T-helper 1 cell (primary cell): ENCODE results near the gene LPAR3.
"Not testable (repeated sequence)": the region's sequence is repeated elsewhere in the genome, so short reads cannot be mapped to it uniquely, and the experiment has no call there.

ENCODE experiments used
- DNase-seq, 5 donors: peaks; one replicate each; pipeline ENCODE4 v3.0.0-alpha.2; 2012 to 2020
- total RNA-seq, 4 donors: gene quantifications; one replicate each; lab custom pipeline; 2026; lab: John Stamatoyannopoulos, UW

Gene LPAR3, protein sequence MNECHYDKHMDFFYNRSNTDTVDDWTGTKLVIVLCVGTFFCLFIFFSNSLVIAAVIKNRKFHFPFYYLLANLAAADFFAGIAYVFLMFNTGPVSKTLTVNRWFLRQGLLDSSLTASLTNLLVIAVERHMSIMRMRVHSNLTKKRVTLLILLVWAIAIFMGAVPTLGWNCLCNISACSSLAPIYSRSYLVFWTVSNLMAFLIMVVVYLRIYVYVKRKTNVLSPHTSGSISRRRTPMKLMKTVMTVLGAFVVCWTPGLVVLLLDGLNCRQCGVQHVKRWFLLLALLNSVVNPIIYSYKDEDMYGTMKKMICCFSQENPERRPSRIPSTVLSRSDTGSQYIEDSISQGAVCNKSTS
- 1.2 to 3.7 (median 2.0) reads per million in 4 donors for total RNA-seq

DNA sequence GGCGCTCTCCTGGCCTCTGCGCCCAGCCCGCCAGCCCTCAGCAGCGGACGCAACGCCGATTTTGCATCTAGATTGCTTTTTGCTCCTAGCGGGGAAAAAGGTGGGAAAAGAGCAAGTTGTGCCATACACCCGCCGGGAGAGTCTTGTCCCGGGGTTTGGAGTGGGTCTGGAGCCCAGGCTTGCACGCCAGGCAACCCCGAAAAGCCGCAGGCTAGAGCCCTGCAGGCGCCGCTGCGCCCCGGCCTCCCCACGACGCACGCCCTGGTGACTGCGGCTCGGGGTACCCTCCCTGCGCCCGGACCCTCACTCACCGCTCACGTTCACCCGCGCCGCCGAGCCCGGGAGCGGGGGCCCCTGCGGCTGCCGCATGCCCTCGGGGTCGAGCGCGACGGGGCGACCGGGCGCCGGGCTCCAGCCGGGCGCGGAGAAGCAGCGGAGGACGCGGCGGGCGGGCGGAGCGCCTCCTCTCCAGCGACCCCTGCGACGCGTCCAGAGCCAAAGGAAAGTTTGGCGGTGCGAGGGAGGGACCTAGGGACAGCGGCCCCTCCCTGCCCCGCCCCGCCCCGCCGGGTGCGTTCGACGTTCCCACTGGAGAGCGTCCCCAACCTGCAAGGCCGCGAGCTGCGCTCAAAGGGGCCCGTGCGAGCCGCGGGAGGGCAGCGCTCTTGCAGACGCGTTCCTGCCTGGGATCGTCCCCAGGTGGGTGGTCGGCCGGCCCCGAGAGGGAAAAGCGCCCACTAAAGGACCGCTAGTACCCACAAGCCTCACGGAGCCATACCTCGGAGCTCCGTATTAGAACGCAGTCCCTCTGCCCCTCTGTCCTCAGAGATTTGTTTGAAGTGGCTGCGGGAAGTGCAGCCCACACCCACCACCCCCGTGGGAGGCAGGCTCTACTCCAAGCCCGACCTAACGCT is at the start of gene LPAR3:
Gene LPAR3 (minus strand): TSS at position 502 of the 914 bp plus-strand sequence. CDS start 27,086 bp downstream, outside the sequence.
- DNase-seq, result peak in 2 of 5 donors; percentile 6 to 28

DNA sequence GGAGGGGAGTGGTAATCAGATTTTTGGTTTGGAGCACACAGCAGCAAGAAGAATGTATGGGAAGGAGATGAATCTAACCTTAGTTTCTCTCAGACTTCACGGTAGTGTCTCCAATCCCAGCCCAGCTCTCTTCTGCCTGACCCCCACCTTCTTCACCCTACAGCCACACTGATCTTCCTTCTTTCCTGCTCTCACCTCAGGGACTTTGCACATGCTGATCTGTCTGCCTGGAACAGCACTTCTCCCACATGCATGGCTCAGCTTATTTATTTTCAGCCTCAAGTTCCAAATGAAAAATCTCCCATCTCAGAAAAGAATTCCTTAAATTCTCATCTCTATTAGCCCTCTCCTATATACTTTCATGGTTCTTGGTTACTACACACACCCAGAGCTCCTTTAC is 48.8 kb upstream of the LPAR3 start:
- DNase-seq, result no peak

DNA sequence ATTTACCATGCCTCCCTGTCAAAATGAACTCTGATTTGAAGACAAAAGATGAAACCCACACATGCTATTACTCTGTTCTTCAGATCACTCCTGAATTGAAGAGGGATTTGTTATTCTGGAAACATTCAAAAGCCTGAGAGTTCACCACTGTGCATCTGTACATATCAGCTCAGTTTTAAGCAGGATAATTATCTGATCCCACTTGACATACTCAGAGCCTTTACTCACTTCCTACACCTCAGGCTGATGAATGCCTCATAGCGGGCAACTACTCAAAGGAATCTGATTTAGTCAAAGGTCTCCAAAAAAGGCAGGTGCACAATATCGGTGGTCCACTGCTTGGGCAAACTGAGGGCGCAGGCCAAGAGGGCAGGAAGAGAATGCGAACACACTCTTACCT is 47.5 kb upstream of the LPAR3 start:
- no peak for DNase-seq

DNA sequence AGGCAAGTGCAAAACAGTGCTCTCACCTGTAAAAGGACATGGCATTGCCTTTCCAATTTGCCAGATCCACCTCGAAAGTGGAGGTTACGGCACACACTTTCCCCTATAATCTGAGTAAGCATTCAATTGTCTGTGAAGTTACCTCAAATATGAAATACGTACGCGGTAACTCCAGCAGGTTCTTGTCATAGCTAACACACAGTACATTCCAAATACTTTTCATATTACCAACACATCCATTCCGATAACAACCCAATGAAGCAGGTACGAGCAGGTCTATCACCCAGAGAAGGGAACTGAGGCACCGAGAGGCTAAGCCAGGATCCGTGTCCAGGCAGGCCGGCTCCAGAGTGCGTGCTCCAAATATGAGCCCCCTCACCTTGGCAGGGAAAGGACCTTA is 46.8 kb upstream of the LPAR3 start:
- DNase-seq, result no peak

DNA sequence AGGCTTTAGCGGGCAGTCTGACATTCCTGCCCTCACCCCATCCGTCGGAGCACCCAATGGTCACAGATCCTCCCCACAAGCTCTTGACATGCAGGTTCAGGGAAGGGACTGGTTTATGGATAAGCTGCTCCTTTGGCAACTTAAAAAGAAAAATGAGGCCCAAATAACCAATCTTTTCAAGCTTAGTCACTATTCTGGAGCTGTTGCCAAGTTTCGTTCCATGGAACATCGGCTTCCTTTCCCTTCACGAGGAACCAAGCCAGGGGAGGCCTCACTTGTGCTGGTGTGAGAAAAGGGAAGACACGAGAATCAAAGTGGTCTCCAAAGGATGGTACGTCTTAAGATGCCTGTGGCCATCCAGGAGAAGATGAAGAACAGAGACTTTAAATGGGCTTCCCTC is 46.1 kb upstream of the LPAR3 start:
- no peak for DNase-seq

DNA sequence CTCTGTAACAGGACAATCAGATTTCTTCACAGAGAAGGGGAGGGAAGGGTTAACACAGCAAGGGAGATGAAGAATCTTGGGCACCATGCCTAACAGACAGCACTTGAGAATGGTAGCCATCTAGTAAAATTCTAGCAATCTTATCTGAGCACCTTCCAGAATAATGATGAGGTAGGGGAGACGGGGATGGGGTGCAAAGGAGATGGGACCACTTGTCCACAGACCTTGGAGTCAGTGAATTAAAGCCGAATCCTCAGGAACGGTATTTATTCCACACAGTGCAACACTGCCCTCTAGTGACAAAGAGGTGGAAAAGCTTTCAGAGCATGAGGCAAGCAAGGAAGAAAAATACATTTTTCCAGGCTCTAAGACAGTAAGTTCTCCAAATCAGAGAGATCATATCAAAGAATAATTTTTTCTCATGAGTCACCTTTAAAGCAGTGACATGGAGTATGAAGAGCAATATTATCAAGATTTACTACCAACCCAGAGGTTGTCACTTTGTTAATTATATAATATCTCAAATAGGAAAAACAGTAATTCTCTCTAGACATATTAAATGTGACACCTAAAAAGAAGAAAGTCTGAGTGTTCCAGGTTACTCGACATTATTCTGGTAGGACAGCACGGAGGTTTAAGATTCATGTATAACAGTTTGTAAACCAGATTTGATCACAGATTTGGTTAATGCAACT is 43.3 kb upstream of the LPAR3 start:
- DNase-seq, result peak in 3 of 5 donors; percentile 15 to 57 (median 16)

DNA sequence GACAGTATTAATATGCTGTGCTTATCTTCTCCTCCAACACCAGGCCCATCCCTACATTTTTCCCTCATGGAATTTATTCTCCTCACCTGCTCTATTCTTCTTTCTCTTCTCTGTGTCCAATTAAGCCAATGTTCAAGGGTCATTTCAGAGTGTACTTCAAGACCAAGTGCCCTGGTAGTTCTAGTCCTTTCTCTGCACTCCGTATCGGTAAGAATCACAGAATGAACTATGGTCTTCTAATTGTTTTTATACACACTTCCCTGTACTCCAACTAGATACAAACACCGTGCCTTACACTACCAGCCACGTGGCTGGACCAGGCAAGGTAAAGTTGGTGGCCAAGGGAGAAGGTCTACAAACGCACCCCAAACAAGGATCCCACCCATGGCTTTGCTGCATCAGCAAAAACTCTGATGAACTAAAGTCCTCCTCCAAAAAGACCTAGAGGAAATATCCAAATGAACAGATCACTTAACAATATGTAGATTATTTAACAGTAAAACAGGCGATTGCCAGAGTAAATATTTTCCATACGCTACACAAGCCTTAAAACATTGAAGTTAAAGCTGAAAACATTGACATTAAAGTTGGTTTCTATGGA is 40.1 kb upstream of the LPAR3 start:
- no peak for DNase-seq

DNA sequence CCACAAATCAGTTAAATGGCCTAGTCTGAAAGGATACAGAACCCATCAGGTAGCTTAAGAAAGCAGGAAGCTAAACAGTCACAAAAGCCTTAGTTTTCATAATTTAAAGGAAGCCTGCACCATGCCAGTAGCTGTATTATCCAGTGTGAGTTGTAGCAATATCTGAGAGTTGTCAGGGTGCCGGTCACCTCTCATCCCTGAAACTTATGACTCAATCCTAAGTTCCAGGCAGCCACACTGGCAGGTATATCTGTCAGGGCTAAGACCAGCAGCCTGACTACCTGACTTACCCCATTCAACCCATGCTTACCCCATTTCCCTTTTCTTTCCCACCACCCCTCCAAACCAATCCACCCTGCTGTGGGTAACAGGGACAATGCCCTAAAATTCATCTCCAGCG is 37.8 kb upstream of the LPAR3 start:
- no peak for DNase-seq

DNA sequence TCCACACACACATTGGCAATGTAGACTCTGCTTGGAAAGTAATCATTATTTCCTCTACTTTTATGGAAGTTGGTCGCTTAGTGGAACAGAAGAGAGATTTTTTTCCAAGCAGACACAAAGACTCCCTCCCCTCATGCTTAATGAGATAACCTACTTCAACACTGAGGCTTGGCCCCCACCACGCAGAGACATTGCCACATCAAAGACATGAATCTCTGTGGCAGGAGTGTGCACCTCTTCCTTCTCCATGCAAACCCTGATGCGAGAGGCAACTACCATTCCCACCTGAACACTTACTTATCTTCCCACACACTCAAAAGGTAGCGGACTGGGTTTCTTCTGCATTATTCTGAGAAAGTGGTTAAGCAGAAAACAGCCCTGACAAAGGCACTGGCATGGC is 37.3 kb upstream of the LPAR3 start:
- DNase-seq, result no peak

DNA sequence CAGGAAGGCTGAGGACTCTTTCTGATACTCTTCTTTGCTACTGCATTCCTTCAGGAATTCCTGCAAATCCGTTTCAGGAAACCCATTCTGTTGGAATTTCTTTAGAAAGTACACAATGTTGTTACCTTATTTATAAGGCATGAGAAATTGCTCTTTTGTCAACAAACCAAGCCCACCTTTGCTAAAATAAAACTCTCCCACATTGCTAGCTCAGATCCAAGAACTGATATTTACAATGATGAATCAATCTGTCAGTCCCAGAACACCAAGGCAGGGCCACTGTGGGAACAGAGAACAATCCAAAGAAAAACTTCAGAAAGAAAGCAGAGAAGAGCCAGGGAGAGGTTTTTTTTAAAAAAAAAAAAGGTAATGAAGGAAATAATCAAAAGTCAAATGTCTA is 36.6 kb upstream of the LPAR3 start:
- DNase-seq, result no peak

DNA sequence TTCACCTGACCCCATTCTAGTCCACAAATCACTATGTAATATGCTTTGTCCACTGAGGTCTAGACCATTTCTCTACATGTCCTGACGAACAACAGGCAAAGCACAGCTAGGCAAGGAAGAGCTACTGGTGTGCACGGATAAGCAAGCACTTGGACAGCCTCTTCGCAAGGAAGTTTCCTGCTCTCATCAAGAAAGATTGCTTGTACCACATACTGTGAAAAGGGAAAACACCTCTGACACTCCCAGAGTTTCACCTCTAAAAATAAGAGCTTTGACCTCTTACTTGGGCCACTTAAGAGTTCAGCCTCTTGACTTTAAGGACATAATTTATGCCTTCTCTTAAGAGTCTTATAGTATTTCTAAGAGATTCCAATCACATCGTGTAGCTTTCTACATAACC is 36.0 kb upstream of the LPAR3 start:
- DNase-seq, result no peak

DNA sequence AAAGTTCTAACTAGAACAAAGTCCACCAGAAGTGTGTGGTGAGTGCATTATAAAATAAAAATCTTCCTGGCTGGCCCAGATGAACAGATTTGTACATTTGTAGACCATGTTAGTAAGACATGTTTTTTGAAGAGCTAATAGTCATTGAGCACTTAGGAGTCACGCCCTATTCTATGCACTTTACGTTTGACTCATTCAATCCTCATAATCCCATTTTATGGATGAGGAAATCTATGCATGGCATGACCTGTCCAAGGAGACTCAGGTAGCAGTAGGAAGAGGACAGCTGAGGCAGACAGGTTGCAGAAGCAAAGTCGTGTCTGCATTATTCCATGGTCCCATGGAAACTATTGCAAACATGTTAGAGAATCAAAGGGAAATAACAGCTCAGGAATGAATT is 30.3 kb upstream of the LPAR3 start:
- DNase-seq, result no peak

DNA sequence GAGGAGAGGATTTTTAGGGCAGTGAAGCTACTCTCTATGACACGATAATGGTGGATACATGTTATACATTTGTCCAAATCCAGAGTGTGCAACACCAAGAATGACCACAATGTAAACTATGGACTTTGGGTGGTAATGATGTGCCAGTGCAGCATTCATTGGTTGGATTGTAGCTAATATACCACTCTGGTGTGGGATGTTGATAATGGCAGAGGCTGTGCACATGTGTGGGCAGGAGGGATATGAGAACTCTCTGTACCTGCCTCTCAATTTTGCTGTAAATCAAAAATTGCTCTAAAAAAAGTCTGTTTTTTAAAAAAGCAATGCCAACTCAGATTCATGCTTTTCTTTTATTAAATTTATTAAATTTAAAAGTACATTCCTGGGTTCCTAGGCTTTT is 27.2 kb upstream of the LPAR3 start:
- DNase-seq, result no peak

DNA sequence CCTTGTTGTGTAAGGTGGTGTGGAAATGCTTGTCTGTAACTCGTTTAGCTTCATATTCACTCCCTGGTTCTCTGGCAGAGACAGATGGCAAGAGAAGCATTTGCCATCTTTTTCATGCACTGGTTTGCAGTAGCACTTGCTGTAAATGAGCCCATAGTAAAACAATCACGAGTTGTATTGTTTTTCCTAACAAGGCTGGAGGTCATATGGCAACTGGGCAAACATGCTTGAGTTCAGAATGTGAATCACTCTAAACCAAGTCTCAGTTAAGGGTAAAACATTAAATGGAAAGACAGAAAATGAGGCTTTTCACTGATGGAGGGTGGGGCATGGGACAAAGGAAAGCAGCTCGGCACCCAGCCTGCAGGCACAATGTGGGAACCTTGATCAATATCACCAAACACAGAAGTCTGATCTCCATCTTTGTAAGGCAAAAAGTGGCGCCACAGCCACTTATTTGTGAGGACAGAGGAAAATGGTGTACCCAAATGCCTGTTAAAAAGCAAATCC is 26.5 kb upstream of the LPAR3 start:
- DNase-seq, result no peak

DNA sequence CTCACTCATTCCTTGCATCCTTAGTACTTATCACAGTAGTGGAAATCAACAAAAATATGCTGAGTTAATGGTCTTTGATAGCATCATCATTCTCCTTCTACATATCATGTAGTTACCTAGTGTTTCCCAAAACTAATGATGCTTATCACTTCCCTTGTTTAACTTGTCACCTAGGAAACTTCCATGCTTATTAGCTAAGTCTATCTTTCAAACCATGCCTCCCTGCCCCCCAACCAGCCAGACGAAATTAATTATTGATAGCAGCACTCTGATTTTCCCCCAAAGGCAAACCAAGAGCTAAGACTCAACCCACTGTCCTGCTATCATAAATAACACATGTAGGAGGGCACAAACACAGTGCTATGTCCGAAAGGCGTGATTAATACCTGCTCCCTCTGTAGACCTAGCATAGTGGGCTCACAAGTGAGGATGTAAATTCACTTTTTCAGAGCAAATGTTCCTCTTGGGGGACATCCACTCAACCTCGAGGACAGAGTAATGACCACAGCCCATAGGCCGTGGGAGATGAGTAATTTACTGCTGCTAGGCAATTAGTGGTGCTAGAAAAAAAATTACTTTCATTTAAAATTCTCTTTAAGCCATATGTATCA is 25.8 kb upstream of the LPAR3 start:
- no peak for DNase-seq

DNA sequence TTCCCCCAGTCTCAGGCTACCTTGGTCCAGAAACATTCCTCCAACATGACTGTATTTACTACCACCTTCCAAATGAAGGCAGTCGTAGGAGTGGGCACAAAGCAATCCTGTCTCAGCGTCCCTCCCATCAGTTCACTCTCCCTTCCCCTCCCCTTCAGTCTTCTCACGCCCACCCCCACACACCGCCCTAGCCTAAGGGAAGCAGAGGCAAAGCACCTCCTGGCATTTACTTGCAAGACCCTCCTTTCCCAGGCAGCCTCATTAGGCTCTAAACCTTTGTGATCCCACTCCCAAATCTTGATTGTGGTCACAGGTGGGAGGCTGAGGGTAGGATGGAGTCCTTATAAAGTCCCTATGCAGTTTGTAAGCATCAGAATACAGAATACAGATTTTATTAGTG is 23.9 kb upstream of the LPAR3 start:
- no peak for DNase-seq

DNA sequence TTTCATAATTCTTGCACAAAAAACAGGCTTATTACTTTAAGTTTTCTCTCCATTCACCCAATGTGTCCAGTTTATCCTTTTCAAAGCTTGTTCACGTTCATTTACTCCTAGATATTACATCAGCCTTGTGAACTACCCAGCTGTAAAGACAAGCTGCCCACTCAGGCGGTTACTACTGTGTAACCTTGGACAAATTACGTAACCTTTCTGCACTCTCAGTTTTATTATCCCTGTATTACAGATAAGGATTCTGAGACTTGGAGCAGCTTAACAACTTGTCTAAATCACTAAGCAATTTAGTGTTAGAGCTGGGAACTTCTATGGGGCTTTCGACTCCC is 20.5 kb upstream of the LPAR3 start:
- no peak for DNase-seq

DNA sequence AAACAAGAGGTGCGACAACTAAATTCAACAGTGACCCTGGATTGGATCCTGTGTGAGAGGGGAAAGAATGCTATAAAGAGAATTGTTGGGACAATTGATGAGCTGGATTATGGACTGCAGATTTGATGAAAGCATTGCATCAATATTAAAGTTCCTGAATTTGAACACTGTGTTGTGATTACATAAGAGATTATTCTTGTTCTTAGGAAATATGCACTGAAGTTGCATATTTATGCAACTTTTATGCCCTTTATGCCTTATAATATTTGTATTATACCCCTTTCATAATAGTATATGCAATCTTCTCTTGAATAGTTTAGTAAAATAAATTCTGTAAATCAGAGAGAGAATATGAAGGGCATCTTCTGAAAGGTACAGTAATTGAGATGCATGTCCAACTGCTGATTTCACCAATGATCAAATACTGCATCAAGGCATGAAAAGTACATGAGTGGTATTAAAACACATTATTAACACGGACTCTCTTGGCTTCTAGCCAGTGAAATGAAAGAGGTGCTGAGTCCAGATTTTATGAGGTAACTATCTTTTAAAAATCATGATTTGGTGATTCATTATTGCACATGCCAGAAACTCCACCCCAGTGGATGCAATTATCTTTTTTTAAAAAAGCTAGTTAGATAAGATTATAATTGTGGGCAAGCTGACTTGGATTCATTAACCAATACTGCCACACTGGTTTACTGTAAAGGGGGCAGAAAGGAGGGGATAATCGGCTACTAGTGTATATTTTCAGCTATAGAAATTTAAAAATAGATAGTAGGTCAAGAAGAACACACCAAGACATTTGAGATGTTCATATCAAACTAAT is 19.9 kb upstream of the LPAR3 start:
- no peak for DNase-seq

DNA sequence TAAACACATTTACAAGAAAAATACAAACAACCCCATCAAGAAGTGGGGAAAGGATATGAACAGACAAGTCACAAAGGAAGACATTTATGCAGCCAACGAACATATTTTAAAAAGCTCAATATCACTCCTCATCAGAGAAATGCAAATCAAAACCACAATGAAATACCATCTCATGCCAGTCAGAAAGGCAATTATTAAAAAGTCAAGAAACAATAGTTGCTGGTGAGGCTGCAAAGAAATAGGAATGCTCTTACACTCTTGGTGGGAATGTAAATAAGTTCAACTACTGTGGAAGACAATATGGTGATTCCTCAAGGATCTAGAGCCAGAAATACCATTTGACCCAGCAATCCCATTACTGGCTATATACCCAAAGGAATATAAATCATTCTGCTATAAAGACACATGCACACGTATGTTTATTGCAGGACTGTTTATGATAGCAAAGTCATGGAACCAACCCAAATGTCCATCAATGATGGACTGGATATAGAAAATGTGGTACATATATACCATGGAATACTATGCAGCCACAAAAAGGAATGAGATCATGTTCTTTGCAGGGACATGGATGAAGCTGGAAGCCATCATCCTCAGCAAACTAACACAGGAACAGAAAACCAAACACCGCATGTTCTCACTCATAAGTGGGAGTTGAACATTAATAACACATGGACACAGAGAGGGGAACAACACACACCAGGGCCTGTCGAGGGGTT is 15.9 kb upstream of the LPAR3 start:
- not testable (repeated sequence) for DNase-seq

DNA sequence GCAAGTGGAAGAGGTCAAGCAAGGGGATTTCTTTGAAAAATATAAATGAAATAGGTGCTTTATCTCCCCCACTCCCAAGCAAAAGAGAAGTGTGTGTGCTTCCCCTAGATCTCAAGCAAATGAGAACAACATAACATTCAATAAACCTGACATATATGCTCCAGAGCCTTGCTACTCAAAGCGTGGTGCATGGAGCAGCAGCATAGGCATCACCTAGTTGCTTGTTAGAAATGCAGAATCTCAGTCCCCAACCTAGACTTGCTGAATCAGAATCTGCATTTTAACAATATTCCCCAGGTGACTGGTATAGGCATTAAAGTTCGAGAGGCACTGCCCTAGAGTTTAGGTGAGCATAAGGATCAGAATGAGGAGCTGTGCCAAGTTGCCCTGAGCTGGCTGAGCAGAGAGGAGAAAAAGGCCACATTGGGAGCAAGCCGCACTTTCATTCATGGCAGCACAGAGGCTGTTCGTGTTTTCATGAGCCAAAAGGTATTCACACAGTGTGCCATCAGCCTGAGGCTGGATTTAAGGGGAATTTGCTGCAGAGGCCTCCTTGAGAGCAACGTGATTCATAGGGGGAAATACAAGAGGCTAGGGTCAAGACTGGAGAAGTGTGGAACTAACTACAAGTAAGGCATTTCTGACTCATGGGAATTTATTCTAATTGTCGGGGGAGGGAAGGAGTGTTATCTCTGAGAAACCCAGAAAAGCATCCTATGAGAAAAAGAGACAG is 14.3 kb upstream of the LPAR3 start:
- DNase-seq, result no peak
